HepG2 (cell line): Measurements from ENCODE around the gene ANKRD60. TPM values are rescaled to one million over a fixed set of nuclear protein-coding genes. Genes with fewer than 3 reads are reported as not detected.

Experiments used
- ATF1 ChIP-seq: IDR thresholded peaks from 2 replicates; pipeline ENCODE4 v1.6.1; 2016; ENCODE audit warnings: mild to moderate bottlenecking, control low read depth
- FOXA3 ChIP-seq: IDR thresholded peaks from 2 replicates; pipeline ENCODE4 v1.6.1; 2016; ENCODE audit warnings: missing genetic modification reagents, missing compliant biosample characterization
- HMG20B ChIP-seq: conservative IDR thresholded peaks from 2 replicates; pipeline ENCODE4 v1.6.1; 2016; ENCODE audit warnings: missing genetic modification reagents, missing compliant biosample characterization
- HNRNPL ChIP-seq: fragments of 200-400 bp; formaldehyde crosslinking; IDR thresholded peaks from 2 replicates; pipeline ENCODE4 v1.6.1; 2017; ENCODE audit warnings: mild to moderate bottlenecking, low read depth, low read length
- HOXA5 ChIP-seq: sonication (generic); formaldehyde crosslinking; IDR thresholded peaks from 2 replicates; pipeline ENCODE4 v1.4.0; 2020; ENCODE audit warnings: missing genetic modification reagents
- RORA ChIP-seq: sonication (generic); formaldehyde crosslinking; IDR thresholded peaks from 2 replicates; pipeline ENCODE4 v1.5.0; 2020; ENCODE audit warnings: mild to moderate bottlenecking, missing genetic modification reagents, moderate library complexity
- SPEN ChIP-seq: sonication (generic); formaldehyde crosslinking; IDR thresholded peaks from 2 replicates; pipeline ENCODE4 v1.5.1; 2020; ENCODE audit warnings: low read depth, mild to moderate bottlenecking, missing genetic modification reagents
- TIGD3 ChIP-seq: sonication (generic); formaldehyde crosslinking; IDR thresholded peaks from 2 replicates; pipeline ENCODE4 v1.5.1; 2020; ENCODE audit warnings: mild to moderate bottlenecking, missing genetic modification reagents, borderline replicate concordance
- ZBTB7B ChIP-seq: sonication (generic); formaldehyde crosslinking; IDR thresholded peaks from 2 replicates; pipeline ENCODE4 v1.4.0; 2020; ENCODE audit warnings: missing genetic modification reagents
- ZFP37 ChIP-seq: sonication (generic); formaldehyde crosslinking; IDR thresholded peaks from 2 replicates; pipeline ENCODE4 v1.4.0; 2020; ENCODE audit warnings: missing genetic modification reagents, borderline replicate concordance
- ZFP41 ChIP-seq: sonication (generic); formaldehyde crosslinking; IDR thresholded peaks from 2 replicates; pipeline ENCODE4 v1.4.0; 2020; ENCODE audit warnings: mild to moderate bottlenecking, missing genetic modification reagents, borderline replicate concordance
- ZNF143 ChIP-seq: sonication (generic); formaldehyde crosslinking; IDR thresholded peaks from 2 replicates; pipeline ENCODE4 v1.4.0; 2020; ENCODE audit warnings: missing genetic modification reagents
- ZNF335 ChIP-seq: sonication (generic); formaldehyde crosslinking; IDR thresholded peaks from 2 replicates; pipeline ENCODE4 v1.4.0; 2020; ENCODE audit warnings: missing genetic modification reagents
- ZNF674 ChIP-seq: sonication (generic); formaldehyde crosslinking; IDR thresholded peaks from 2 replicates; pipeline ENCODE4 v1.5.0; 2020; ENCODE audit warnings: low read depth, mild to moderate bottlenecking, missing genetic modification reagents
- ZNF761 ChIP-seq: sonication (generic); formaldehyde crosslinking; conservative IDR thresholded peaks from 2 replicates; pipeline ENCODE4 v1.4.0; 2020; ENCODE audit warnings: mild to moderate bottlenecking, missing genetic modification reagents
- polyA plus RNA-seq, 8 experiments: library from polyadenylated mRNA; depleted of rRNA in 3 of 8; stranded (reverse) in 7 of 8; unstranded in 1 of 8; fragments of >200 nt; fragmentation: Illumina TruSeq in 4 of 8; extraction: Trizol in 4 of 8; gene quantifications; 2 replicates each; pipeline versions ENCODE4 v1.2.1 to v1.2.3, GENCODE V29; 2011 to 2016; ENCODE audit warnings: low read depth in 4 of 8, missing spikeins in 1 of 8, mixed read lengths in 1 of 8; ENCODE audit not compliant: insufficient read depth in 1 of 8
- total RNA-seq, 5 experiments: library from RNA; depleted of rRNA; stranded (reverse); fragments of >200 nt; fragmentation: Illumina TruSeq; extraction: Trizol; gene quantifications; 2 replicates each; pipeline ENCODE4 v1.2.3, GENCODE V29; 2016; ENCODE audit warnings: low read depth in 1 of 5
- TF ChIP-seq, protein P1 (sequence below): sonication (generic); formaldehyde crosslinking; IDR thresholded peaks from 2 replicates; pipeline ENCODE4 v1.4.0; 2020; ENCODE audit warnings: missing genetic modification reagents
- TF ChIP-seq, protein P2 (sequence below), 2 experiments: sonication (generic) in 1 of 2; formaldehyde crosslinking in 1 of 2; IDR thresholded peaks; 2 replicates each; pipeline versions ENCODE4 v1.6.1 to v1.9.0; 2014 to 2022; ENCODE audit warnings: antibody characterized with exemption in 1 of 2, borderline replicate concordance in 1 of 2, inconsistent platforms in 1 of 2, low read depth in 1 of 2, missing genetic modification reagents in 1 of 2

The ANKRD60 gene
- total and polyA plus RNA-seq, 2 of the 13 experiments (the other 11 are each of a cell fraction or from before 2014, with no cell fraction given): not detected

DNA sequence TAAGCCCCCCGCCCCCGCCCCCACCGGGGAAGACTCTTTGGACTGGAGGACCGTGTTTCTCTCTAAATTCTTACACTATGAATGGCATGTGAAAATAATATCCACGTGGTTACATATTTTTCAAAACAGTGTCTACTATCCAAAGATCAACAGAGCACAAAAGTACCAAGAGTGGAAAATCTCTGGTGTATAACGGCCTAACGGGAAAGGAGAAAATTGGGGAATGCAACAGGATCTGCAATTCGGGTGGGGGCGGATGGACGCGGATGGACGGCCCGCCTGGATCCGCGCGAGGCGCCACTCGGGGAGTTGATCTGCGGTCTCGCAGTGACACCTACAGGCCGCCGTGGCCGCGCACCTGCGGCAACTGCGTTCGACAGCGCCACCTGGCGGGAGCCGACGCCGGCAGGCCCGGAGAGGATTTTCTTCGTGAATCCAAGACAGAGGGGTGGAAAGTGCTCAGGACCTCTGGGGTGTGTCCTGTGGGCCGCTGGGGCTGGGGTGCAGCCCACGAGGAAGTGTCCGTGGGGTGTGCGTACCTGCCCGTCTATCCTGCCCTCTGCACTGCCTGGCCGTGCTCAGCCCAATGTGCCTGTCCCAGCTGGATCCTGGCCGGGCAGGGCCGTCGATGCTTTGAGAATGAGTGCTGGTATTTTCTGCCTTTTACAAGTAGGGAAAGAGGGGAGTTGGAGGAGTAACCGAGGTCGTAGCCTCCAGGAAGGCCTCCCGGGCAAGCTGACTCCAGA is 18.6 kb downstream of the ANKRD60 start (continued):
- TF ChIP-seq HMG20B (CRISPR knock-in tag) (0 out of 2 replicates have a peak, but pooled peaks have one; percentile 51), HOXA5 (peak; percentile 72; the same call in 1 of the 2 replicates), SPEN (CRISPR knock-in tag) (peak; percentile 98), ZBTB7B (CRISPR knock-in tag) (peak; percentile 69; the same call in 1 of the 2 replicates), FOXA3 (CRISPR knock-in tag) (peak; percentile 56; the same call in 1 of the 2 replicates), ZFP37 (CRISPR knock-in tag) (no peak; the same call in 1 of the 2 replicates), ZFP41 (CRISPR knock-in tag) (no peak), TIGD3 (CRISPR knock-in tag) (no peak), ZNF761 (CRISPR knock-in tag) (no peak), HNRNPL (no peak), RORA (CRISPR knock-in tag) (no peak), ZNF143 (CRISPR knock-in tag) (0 out of 2 replicates have a peak, but pooled peaks have one; percentile 24), ZNF335 (CRISPR knock-in tag) (no peak), ATF1 (CRISPR knock-in tag) (no peak), ZNF674 (CRISPR knock-in tag) (no peak)
- TF ChIP-seq, protein P1, sequence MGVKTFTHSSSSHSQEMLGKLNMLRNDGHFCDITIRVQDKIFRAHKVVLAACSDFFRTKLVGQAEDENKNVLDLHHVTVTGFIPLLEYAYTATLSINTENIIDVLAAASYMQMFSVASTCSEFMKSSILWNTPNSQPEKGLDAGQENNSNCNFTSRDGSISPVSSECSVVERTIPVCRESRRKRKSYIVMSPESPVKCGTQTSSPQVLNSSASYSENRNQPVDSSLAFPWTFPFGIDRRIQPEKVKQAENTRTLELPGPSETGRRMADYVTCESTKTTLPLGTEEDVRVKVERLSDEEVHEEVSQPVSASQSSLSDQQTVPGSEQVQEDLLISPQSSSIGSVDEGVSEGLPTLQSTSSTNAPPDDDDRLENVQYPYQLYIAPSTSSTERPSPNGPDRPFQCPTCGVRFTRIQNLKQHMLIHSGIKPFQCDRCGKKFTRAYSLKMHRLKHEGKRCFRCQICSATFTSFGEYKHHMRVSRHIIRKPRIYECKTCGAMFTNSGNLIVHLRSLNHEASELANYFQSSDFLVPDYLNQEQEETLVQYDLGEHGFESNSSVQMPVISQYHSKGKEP: peak; percentile 67; the same call in 1 of the 2 replicates
- TF ChIP-seq, protein P2, sequence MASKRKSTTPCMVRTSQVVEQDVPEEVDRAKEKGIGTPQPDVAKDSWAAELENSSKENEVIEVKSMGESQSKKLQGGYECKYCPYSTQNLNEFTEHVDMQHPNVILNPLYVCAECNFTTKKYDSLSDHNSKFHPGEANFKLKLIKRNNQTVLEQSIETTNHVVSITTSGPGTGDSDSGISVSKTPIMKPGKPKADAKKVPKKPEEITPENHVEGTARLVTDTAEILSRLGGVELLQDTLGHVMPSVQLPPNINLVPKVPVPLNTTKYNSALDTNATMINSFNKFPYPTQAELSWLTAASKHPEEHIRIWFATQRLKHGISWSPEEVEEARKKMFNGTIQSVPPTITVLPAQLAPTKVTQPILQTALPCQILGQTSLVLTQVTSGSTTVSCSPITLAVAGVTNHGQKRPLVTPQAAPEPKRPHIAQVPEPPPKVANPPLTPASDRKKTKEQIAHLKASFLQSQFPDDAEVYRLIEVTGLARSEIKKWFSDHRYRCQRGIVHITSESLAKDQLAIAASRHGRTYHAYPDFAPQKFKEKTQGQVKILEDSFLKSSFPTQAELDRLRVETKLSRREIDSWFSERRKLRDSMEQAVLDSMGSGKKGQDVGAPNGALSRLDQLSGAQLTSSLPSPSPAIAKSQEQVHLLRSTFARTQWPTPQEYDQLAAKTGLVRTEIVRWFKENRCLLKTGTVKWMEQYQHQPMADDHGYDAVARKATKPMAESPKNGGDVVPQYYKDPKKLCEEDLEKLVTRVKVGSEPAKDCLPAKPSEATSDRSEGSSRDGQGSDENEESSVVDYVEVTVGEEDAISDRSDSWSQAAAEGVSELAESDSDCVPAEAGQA (IDR thresholded peaks at IDR 0.05; ENCODE audit: low read depth): no peak
- TF ChIP-seq, protein P2 (CRISPR knock-in tag; IDR thresholded peaks at IDR 0.05; ENCODE audit: borderline replicate concordance): no peak
